K562 (cell line): Measurements from ENCODE around the gene TMEM174.
"Not testable (repeated sequence)": the region's sequence is repeated elsewhere in the genome, so short reads cannot be mapped to it uniquely, and the experiment has no call there.

Source experiments
- ARNT ChIP-seq, 2 experiments: fragments of 450-650 bp; IDR thresholded peaks; 2 replicates each; pipeline ENCODE4 v1.6.1; 2016; ENCODE audit warnings: mild to moderate bottlenecking in 1 of 2
- DPF2 ChIP-seq: fragments of 450-650 bp; IDR thresholded peaks from 2 replicates; pipeline ENCODE4 v1.6.1; 2016
- FOXP1 ChIP-seq: sonication (generic); formaldehyde crosslinking; IDR thresholded peaks from 2 replicates; pipeline ENCODE4 v1.8.0; 2022; ENCODE audit warnings: mild to moderate bottlenecking, missing genetic modification reagents
- MAX ChIP-seq: sonication (generic); formaldehyde crosslinking; IDR thresholded peaks from 2 replicates; pipeline ENCODE4 v1.9.0; 2022; ENCODE audit warnings: mild to moderate bottlenecking, missing genetic modification reagents
- RBM14 ChIP-seq: fragments of 200-400 bp; formaldehyde crosslinking; IDR thresholded peaks from 2 replicates; pipeline ENCODE4 v1.6.1; 2018; ENCODE audit warnings: low read depth, mild to moderate bottlenecking, low read length, moderate library complexity, borderline replicate concordance; ENCODE audit not compliant: insufficient read depth
- RBM25 ChIP-seq: fragments of 200-400 bp; formaldehyde crosslinking; IDR thresholded peaks from 2 replicates; pipeline ENCODE4 v1.6.1; 2018; ENCODE audit warnings: low read length, low read depth, moderate library complexity; ENCODE audit not compliant: severe bottlenecking
- REST ChIP-seq, 2 experiments: fragments of 450-650 bp; formaldehyde crosslinking in 1 of 2; IDR thresholded peaks; 2 replicates each; pipeline versions ENCODE4 v1.4.0 to v1.6.1; 2014 to 2020; ENCODE audit warnings: mild to moderate bottlenecking in 2 of 2, borderline replicate concordance in 1 of 2, low read depth in 1 of 2
- ZBTB49 ChIP-seq: sonication (generic); formaldehyde crosslinking; IDR thresholded peaks from 2 replicates; pipeline ENCODE4 v1.8.0; 2022; ENCODE audit warnings: missing genetic modification reagents, mild to moderate bottlenecking, borderline replicate concordance
- ZNF384 ChIP-seq: IDR thresholded peaks from 2 replicates; pipeline ENCODE4 v1.6.1; 2012; ENCODE audit warnings: low read depth, low read length, improper control_type of control experiment

GRCh38 chr5:73207239-73207638 lies 34.2 kb downstream of the TMEM174 start:
- TF ChIP-seq ZNF384; RBM14; RBM25; REST (IDR thresholded peaks at IDR 0.05; ENCODE audit: borderline replicate concordance); REST (CRISPR knock-in tag; IDR thresholded peaks at IDR 0.05; ENCODE audit: low read depth); FOXP1 (CRISPR knock-in tag); ZBTB49 (CRISPR knock-in tag); ARNT (IDR thresholded peaks at IDR 0.05); DPF2; MAX (CRISPR knock-in tag): not testable (repeated sequence)
